Medulla oblongata (tissue), 1 donor: ENCODE measurements around the gene CYP26C1.
"Not testable (repeated sequence)": the region's sequence is repeated elsewhere in the genome, so short reads cannot be mapped to it uniquely, and the experiment has no call there.

Experiments used
- DNase-seq: peaks from one replicate; pipeline ENCODE4 v3.0.0-alpha.2; 2015; ENCODE audit errors: extremely low spot score

CYP26C1 gene

GRCh38 chr10:93076871-93077270 is 16.3 kb downstream of the CYP26C1 start:
- no peak for DNase-seq

- DNase-seq = no peak
These were observed 17.3 kb downstream of the CYP26C1 start for GRCh38 chr10:93077860-93078337.

GRCh38 chr10:93079663-93080349 is 19.2 kb downstream of the CYP26C1 start:
- DNase-seq = no peak

- DNase-seq = peak; percentile 57
These were observed 19.9 kb downstream of the CYP26C1 start for GRCh38 chr10:93080350-93081046.

GRCh38 chr10:93081318-93081717 is 20.7 kb downstream of the CYP26C1 start:
- no peak for DNase-seq

- DNase-seq = no peak
These were observed 21.2 kb downstream of the CYP26C1 start for GRCh38 chr10:93081834-93082233.

GRCh38 chr10:93083743-93084539 is 23.3 kb downstream of the CYP26C1 start:
- DNase-seq = no peak

- DNase-seq = no peak
These were observed 24.8 kb downstream of the CYP26C1 start for GRCh38 chr10:93085272-93085859.

GRCh38 chr10:93086289-93086688 is 25.7 kb downstream of the CYP26C1 start:
- DNase-seq = no peak

GRCh38 chr10:93087846-93088245 is 27.2 kb downstream of the CYP26C1 start:
- no peak for DNase-seq

- DNase-seq = no peak
These were observed 27.9 kb downstream of the CYP26C1 start for GRCh38 chr10:93088466-93088865.

- DNase-seq = no peak
These were observed 30.0 kb downstream of the CYP26C1 start for GRCh38 chr10:93090619-93091018.

GRCh38 chr10:93091960-93092359 is 31.4 kb downstream of the CYP26C1 start:
- no peak for DNase-seq

GRCh38 chr10:93095225-93095624 is 34.6 kb downstream of the CYP26C1 start:
- DNase-seq = no peak

GRCh38 chr10:93096901-93097300 is 36.3 kb downstream of the CYP26C1 start:
- no peak for DNase-seq

- DNase-seq = no peak
These were observed 36.8 kb downstream of the CYP26C1 start for GRCh38 chr10:93097386-93097785.

- DNase-seq = no peak
These were observed 38.2 kb downstream of the CYP26C1 start for GRCh38 chr10:93098816-93099215.

- DNase-seq = no peak
These were observed 39.1 kb downstream of the CYP26C1 start for GRCh38 chr10:93099670-93100069.

GRCh38 chr10:93101148-93101547 is 40.5 kb downstream of the CYP26C1 start:
- not testable (repeated sequence) for DNase-seq

GRCh38 chr10:93103953-93104352 is 43.4 kb downstream of the CYP26C1 start:
- no peak for DNase-seq

GRCh38 chr10:93106631-93107072 is 46.1 kb downstream of the CYP26C1 start:
- DNase-seq = no peak
